HepG2 (cell line): Measurements from ENCODE around the gene BCAR3. TPM values are rescaled to one million over a fixed set of nuclear protein-coding genes. Genes with fewer than 3 reads are reported as not detected.

Source experiments
- ELF1 ChIP-seq: sonication (generic); formaldehyde crosslinking; IDR thresholded peaks from 2 replicates; pipeline ENCODE4 v1.4.0; 2020; ENCODE audit warnings: missing genetic modification reagents
- FOSL1 ChIP-seq: sonication (generic); formaldehyde crosslinking; IDR thresholded peaks from 2 replicates; pipeline ENCODE4 v1.9.0; 2021; ENCODE audit warnings: missing genetic modification reagents, borderline replicate concordance
- HMG20B ChIP-seq: conservative IDR thresholded peaks from 2 replicates; pipeline ENCODE4 v1.6.1; 2016; ENCODE audit warnings: missing genetic modification reagents, missing compliant biosample characterization
- KLF6 ChIP-seq: IDR thresholded peaks from 2 replicates; pipeline ENCODE4 v1.8.0; 2016; ENCODE audit warnings: missing biosample characterization, missing genetic modification reagents
- MAF1 ChIP-seq: sonication (generic); formaldehyde crosslinking; IDR thresholded peaks from 2 replicates; pipeline ENCODE4 v1.5.0; 2020; ENCODE audit warnings: missing genetic modification reagents, borderline replicate concordance
- MAZ ChIP-seq, 2 experiments: sonication (generic) in 1 of 2; formaldehyde crosslinking in 1 of 2; IDR thresholded peaks; 2 replicates each; pipeline versions ENCODE4 v1.5.0 to v1.6.1; 2012 to 2020; ENCODE audit warnings: low read depth in 2 of 2, mild to moderate bottlenecking in 2 of 2, borderline replicate concordance in 1 of 2, improper control_type of control experiment in 1 of 2, low read length in 1 of 2, missing genetic modification reagents in 1 of 2, moderate library complexity in 1 of 2
- MTF1 ChIP-seq: sonication (generic); formaldehyde crosslinking; IDR thresholded peaks from 2 replicates; pipeline ENCODE4 v1.5.0; 2020; ENCODE audit warnings: missing genetic modification reagents
- MYC ChIP-seq: sonication (generic); formaldehyde crosslinking; IDR thresholded peaks from 2 replicates; pipeline ENCODE4 v1.9.0; 2021; ENCODE audit warnings: missing genetic modification reagents, borderline replicate concordance
- MZF1 ChIP-seq: sonication (generic); formaldehyde crosslinking; IDR thresholded peaks from 2 replicates; pipeline ENCODE4 v1.8.1; 2023; ENCODE audit warnings: mild to moderate bottlenecking, missing genetic modification reagents, borderline replicate concordance
- NFYB ChIP-seq: sonication (generic); formaldehyde crosslinking; IDR thresholded peaks from 2 replicates; pipeline ENCODE4 v1.4.0; 2020; ENCODE audit warnings: missing genetic modification reagents
- RFX1 ChIP-seq: fragments of 450-650 bp; IDR thresholded peaks from 2 replicates; pipeline ENCODE4 v1.6.1; 2017
- SIX4 ChIP-seq: sonication (generic); formaldehyde crosslinking; IDR thresholded peaks from 2 replicates; pipeline ENCODE4 v1.4.0; 2020; ENCODE audit warnings: missing genetic modification reagents
- TFE3 ChIP-seq: IDR thresholded peaks from 2 replicates; pipeline ENCODE4 v1.6.1; 2016
- ZBTB7B ChIP-seq: sonication (generic); formaldehyde crosslinking; IDR thresholded peaks from 2 replicates; pipeline ENCODE4 v1.4.0; 2020; ENCODE audit warnings: missing genetic modification reagents
- ZFAT ChIP-seq: sonication (generic); formaldehyde crosslinking; conservative IDR thresholded peaks from 2 replicates; pipeline ENCODE4 v1.8.1; 2023; ENCODE audit warnings: missing genetic modification reagents, inconsistent platforms
- ZNF121 ChIP-seq: sonication (generic); formaldehyde crosslinking; IDR thresholded peaks from 2 replicates; pipeline ENCODE4 v1.5.0; 2020; ENCODE audit warnings: mild to moderate bottlenecking, missing genetic modification reagents
- ZNF17 ChIP-seq: sonication (generic); formaldehyde crosslinking; IDR thresholded peaks from 2 replicates; pipeline ENCODE4 v1.5.0; 2020; ENCODE audit warnings: mild to moderate bottlenecking, missing genetic modification reagents
- ZNF224 ChIP-seq: sonication (generic); formaldehyde crosslinking; IDR thresholded peaks from 2 replicates; pipeline ENCODE4 v1.5.0; 2020; ENCODE audit warnings: mild to moderate bottlenecking, missing genetic modification reagents
- ZNF432 ChIP-seq: sonication (generic); formaldehyde crosslinking; IDR thresholded peaks from 2 replicates; pipeline ENCODE4 v1.5.0; 2020; ENCODE audit warnings: missing genetic modification reagents, mild to moderate bottlenecking, borderline replicate concordance
- ZNF598 ChIP-seq: sonication (generic); formaldehyde crosslinking; IDR thresholded peaks from 2 replicates; pipeline ENCODE4 v1.5.1; 2020; ENCODE audit warnings: mild to moderate bottlenecking, missing genetic modification reagents, borderline replicate concordance
- ZNF607 ChIP-seq: sonication (generic); formaldehyde crosslinking; IDR thresholded peaks from 2 replicates; pipeline ENCODE4 v1.5.1; 2020; ENCODE audit warnings: missing genetic modification reagents, mild to moderate bottlenecking, borderline replicate concordance
- ZNF784 ChIP-seq: sonication (generic); formaldehyde crosslinking; IDR thresholded peaks from 2 replicates; pipeline ENCODE4 v1.5.1; 2020; ENCODE audit warnings: missing genetic modification reagents, mild to moderate bottlenecking, borderline replicate concordance
- ZXDC ChIP-seq: sonication (generic); formaldehyde crosslinking; IDR thresholded peaks from 2 replicates; pipeline ENCODE4 v1.5.0; 2020; ENCODE audit warnings: mild to moderate bottlenecking, missing genetic modification reagents
- polyA plus RNA-seq, 8 experiments: library from polyadenylated mRNA; depleted of rRNA in 3 of 8; stranded (reverse) in 7 of 8; unstranded in 1 of 8; fragments of >200 nt; fragmentation: Illumina TruSeq in 4 of 8; extraction: Trizol in 4 of 8; gene quantifications; 2 replicates each; pipeline versions ENCODE4 v1.2.1 to v1.2.3, GENCODE V29; 2011 to 2016; ENCODE audit warnings: low read depth in 4 of 8, missing spikeins in 1 of 8, mixed read lengths in 1 of 8; ENCODE audit not compliant: insufficient read depth in 1 of 8
- total RNA-seq, 5 experiments: library from RNA; depleted of rRNA; stranded (reverse); fragments of >200 nt; fragmentation: Illumina TruSeq; extraction: Trizol; gene quantifications; 2 replicates each; pipeline ENCODE4 v1.2.3, GENCODE V29; 2016; ENCODE audit warnings: low read depth in 1 of 5

Gene BCAR3
- total and polyA plus RNA-seq, 2 of the 13 experiments (the other 11 are each of a cell fraction or from before 2014, with no cell fraction given), result 3.6 to 4.8 TPM

GRCh38 chr1:93616996-93617669 lies 64.5 kb downstream of the BCAR3 start (continued):
- peak; percentile 60; the same call in 1 of the 2 replicates for TF ChIP-seq MYC (CRISPR knock-in tag)
- no peak; the same call in 1 of the 2 replicates for TF ChIP-seq HMG20B (CRISPR knock-in tag)
- no peak for TF ChIP-seq MZF1
- TF ChIP-seq KLF6, result no peak; the same call in 1 of the 2 replicates
- TF ChIP-seq MAF1 (CRISPR knock-in tag), result no peak
- peak; percentile 14; the same call in 1 of the 2 replicates for TF ChIP-seq ZNF598 (CRISPR knock-in tag)
- no peak for TF ChIP-seq SIX4
- no peak for TF ChIP-seq MAZ (IDR thresholded peaks at IDR 0.05; ENCODE audit: borderline replicate concordance, low read depth, low read length)
- peak; percentile 35; the same call in 1 of the 2 replicates for TF ChIP-seq MAZ (CRISPR knock-in tag; IDR thresholded peaks at IDR 0.05; ENCODE audit: low read depth)
- peak; percentile 43; the same call in 1 of the 2 replicates for TF ChIP-seq ZNF607
- TF ChIP-seq ZNF17 (CRISPR knock-in tag), result 0 out of 2 replicates have a peak, but pooled peaks have one; percentile 47
- TF ChIP-seq ELF1 (CRISPR knock-in tag), result 0 out of 2 replicates have a peak, but pooled peaks have one; percentile 5
- TF ChIP-seq ZNF432, result 0 out of 2 replicates have a peak, but pooled peaks have one; percentile 6
- peak; percentile 69; the same call in 1 of the 2 replicates for TF ChIP-seq ZNF224 (CRISPR knock-in tag)
- TF ChIP-seq NFYB (CRISPR knock-in tag), result no peak
- TF ChIP-seq ZBTB7B (CRISPR knock-in tag), result peak; percentile 19; the same call in 1 of the 2 replicates
- peak; percentile 33; the same call in 1 of the 2 replicates for TF ChIP-seq ZNF121 (CRISPR knock-in tag)
- TF ChIP-seq RFX1, result peak; percentile 74
- TF ChIP-seq ZXDC, result 0 out of 2 replicates have a peak, but pooled peaks have one; percentile 16
- TF ChIP-seq TFE3, result peak; percentile 78; the same call in 1 of the 2 replicates
- peak; percentile 69 for TF ChIP-seq FOSL1 (CRISPR knock-in tag)
- TF ChIP-seq ZFAT (CRISPR knock-in tag), result no peak
- no peak for TF ChIP-seq ZNF784 (CRISPR knock-in tag)
- no peak for TF ChIP-seq MTF1 (CRISPR knock-in tag)
